Endodermal cell (in vitro differentiated cells): ENCODE measurements around the gene KCTD17. TPM values are rescaled to one million over a fixed set of nuclear protein-coding genes. Genes with fewer than 3 reads are reported as not detected.

Experiments
- DNase-seq: peaks from one replicate; pipeline ENCODE4 v3.0.0-alpha.2; 2017
- H3K27ac ChIP-seq: 2 replicates; pipeline ENCODE4 v1.5.1; 2013; ENCODE audit warnings: mild to moderate bottlenecking, low read depth, low read length, moderate library complexity
- H3K27me3 ChIP-seq: 2 replicates; pipeline ENCODE4 v1.6.1; 2013; ENCODE audit warnings: mild to moderate bottlenecking, low read length, moderate library complexity; ENCODE audit not compliant: insufficient read depth, control insufficient read depth, poor library complexity, severe bottlenecking
- H3K36me3 ChIP-seq: 2 replicates; pipeline ENCODE4 v1.7.0; 2013; ENCODE audit warnings: mild to moderate bottlenecking, low read length, moderate library complexity; ENCODE audit not compliant: control insufficient read depth, insufficient read depth
- H3K4me1 ChIP-seq: one replicate; pipeline ENCODE4 v1.7.0; 2013; ENCODE audit warnings: low read length; ENCODE audit not compliant: control insufficient read depth, insufficient read depth
- H3K4me3 ChIP-seq: 2 replicates; pipeline ENCODE4 v1.5.1; 2013; ENCODE audit warnings: mild to moderate bottlenecking, low read length, moderate library complexity
- H3K9ac ChIP-seq: 2 replicates; pipeline ENCODE4 v1.6.1; 2013; ENCODE audit warnings: mild to moderate bottlenecking, low read length, moderate library complexity; ENCODE audit not compliant: poor library complexity, severe bottlenecking; ENCODE audit errors: extremely low read depth
- H3K9me3 ChIP-seq: 2 replicates; pipeline ENCODE4 v1.6.1; 2013; ENCODE audit warnings: mild to moderate bottlenecking, low read length, moderate library complexity; ENCODE audit not compliant: control insufficient read depth
- H3K27ac Mint-ChIP-seq: 2 replicates; pipeline ENCODE4 v1.8.0; 2020; ENCODE audit warnings: mixed read lengths
- H3K27me3 Mint-ChIP-seq: 2 replicates; pipeline ENCODE4 v1.8.0; 2021; ENCODE audit warnings: mild to moderate bottlenecking, mixed read lengths; ENCODE audit not compliant: insufficient read depth
- H3K36me3 Mint-ChIP-seq: 2 replicates; pipeline ENCODE4 v1.8.0; 2020; ENCODE audit warnings: low read depth, mixed read lengths
- H3K4me1 Mint-ChIP-seq: 2 replicates; pipeline ENCODE4 v1.8.0; 2020; ENCODE audit warnings: mixed read lengths
- H3K4me3 Mint-ChIP-seq: 2 replicates; pipeline ENCODE4 v1.8.0; 2020; ENCODE audit warnings: mild to moderate bottlenecking, moderate library complexity, mixed read lengths
- H3K9me3 Mint-ChIP-seq: 2 replicates; pipeline ENCODE4 v1.8.0; 2020; ENCODE audit warnings: mild to moderate bottlenecking, mixed read lengths
- WGBS, 2 experiments: methylation state at CpG; one replicate each; pipeline versions ENCODE4 v1.1.5 to v1.1.7; 2013; ENCODE audit warnings: missing lambda C conversion rate in 2 of 2, mixed read lengths in 1 of 2; ENCODE audit not compliant: insufficient coverage in 1 of 2, insufficient read length in 1 of 2; 5-methylcytosine and 5-hydroxymethylcytosine counted together
- total RNA-seq, 2 donors: library from RNA; stranded (reverse); fragmentation: NEBNext Ultra II Directional in 1 of 2; extraction: Animal tissue kit (Norgen Biotek cat#: 25700) in 1 of 2; gene quantifications; 2 replicates in 1 of 2; 3 replicates in 1 of 2; pipeline ENCODE4 v1.2.1, GENCODE V29; 2021
- TF ChIP-seq, protein P1 (sequence below): fragments of 200-600 bp; sonication (generic); conservative IDR thresholded peaks from 2 replicates; pipeline ENCODE4 v1.5.0; 2021; ENCODE audit warnings: antibody characterized with exemption, mild to moderate bottlenecking

The KCTD17 gene
- total RNA-seq, 2 donors from 2014 or later = 35.4 to 37.0 TPM

DNA sequence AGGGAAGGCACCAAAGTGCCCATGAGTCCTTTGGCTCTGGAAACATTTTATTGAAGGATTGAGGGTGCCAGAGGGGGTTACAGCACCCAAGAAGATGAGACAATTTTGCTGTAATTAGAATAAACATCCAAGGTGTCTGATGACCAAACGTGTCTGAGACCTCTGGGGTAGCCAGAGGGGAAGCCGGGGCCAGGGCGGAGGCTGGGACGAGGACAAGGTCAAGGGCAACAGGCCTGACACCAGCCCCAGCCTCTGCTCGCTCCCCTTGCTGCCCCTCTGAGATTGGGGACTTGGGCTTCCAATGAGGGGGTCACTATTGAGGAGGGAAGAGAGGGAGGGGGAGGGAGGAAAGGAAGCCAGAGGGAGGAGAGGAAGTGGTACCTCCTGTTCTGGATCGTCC is 32.4 kb downstream of the KCTD17 start:
- 80 to 92% methylated on average over 1 to 6 of the region's 6 CpGs for WGBS, 2 experiments
- Histone ChIP-seq H3K4me1 (no peaks in the 10 kb centered on the region), H3K36me3 (no peaks in the 10 kb centered on the region), H3K4me3 (no peak overlapping the region), H3K27me3 (no peaks in the 10 kb centered on the region), H3K9ac (no peak overlapping the region), H3K9me3 (no peaks in the 10 kb centered on the region), H3K27ac (no peak overlapping the region)
- H3K27me3 Mint-ChIP-seq = peaks cover 20% of the 10 kb centered on the region
- H3K4me3 Mint-ChIP-seq = no peak overlapping the region
- peaks cover 3% of the 10 kb centered on the region for H3K4me1 Mint-ChIP-seq
- no peaks in the 10 kb centered on the region for H3K9me3 Mint-ChIP-seq
- no peak for DNase-seq
- H3K27ac Mint-ChIP-seq = no peak overlapping the region
- TF ChIP-seq, protein P1, sequence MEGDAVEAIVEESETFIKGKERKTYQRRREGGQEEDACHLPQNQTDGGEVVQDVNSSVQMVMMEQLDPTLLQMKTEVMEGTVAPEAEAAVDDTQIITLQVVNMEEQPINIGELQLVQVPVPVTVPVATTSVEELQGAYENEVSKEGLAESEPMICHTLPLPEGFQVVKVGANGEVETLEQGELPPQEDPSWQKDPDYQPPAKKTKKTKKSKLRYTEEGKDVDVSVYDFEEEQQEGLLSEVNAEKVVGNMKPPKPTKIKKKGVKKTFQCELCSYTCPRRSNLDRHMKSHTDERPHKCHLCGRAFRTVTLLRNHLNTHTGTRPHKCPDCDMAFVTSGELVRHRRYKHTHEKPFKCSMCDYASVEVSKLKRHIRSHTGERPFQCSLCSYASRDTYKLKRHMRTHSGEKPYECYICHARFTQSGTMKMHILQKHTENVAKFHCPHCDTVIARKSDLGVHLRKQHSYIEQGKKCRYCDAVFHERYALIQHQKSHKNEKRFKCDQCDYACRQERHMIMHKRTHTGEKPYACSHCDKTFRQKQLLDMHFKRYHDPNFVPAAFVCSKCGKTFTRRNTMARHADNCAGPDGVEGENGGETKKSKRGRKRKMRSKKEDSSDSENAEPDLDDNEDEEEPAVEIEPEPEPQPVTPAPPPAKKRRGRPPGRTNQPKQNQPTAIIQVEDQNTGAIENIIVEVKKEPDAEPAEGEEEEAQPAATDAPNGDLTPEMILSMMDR = no peak
- H3K36me3 Mint-ChIP-seq = no peaks in the 10 kb centered on the region

DNA sequence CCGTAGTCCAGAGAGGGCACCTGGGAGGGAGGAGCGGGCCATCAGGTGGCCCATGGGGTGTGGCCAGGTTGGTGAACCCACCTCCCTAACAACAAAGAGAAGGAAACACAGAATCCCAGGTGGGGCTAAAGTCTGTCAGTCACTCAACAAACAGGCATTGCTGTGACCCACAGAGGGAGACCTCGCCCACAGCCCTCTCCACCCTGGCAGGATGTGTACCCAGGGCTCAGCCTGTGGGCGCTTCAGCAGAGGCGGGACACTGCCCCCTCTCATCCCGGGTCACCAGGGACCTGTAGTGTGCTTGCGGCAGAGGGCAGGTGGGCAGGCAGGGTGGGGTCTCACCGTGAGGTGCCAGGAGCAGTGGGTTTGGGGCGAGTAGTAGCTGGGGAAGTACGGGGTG is 32.8 kb downstream of the KCTD17 start:
- WGBS, 2 experiments = 76 to 86% methylated on average over 5 to 10 of the region's 10 CpGs
- TF ChIP-seq, protein P1 = no peak
- peaks cover 15% of the 10 kb centered on the region for H3K27me3 Mint-ChIP-seq
- Histone ChIP-seq H3K27ac (no peak overlapping the region), H3K4me1 (no peaks in the 10 kb centered on the region), H3K4me3 (no peak overlapping the region), H3K27me3 (no peaks in the 10 kb centered on the region), H3K9ac (no peak overlapping the region), H3K9me3 (no peaks in the 10 kb centered on the region), H3K36me3 (no peaks in the 10 kb centered on the region)
- no peaks in the 10 kb centered on the region for H3K9me3 Mint-ChIP-seq
- H3K27ac Mint-ChIP-seq = no peak overlapping the region
- H3K36me3 Mint-ChIP-seq = no peaks in the 10 kb centered on the region
- no peak for DNase-seq
- no peak overlapping the region for H3K4me3 Mint-ChIP-seq
- H3K4me1 Mint-ChIP-seq = peaks cover 3% of the 10 kb centered on the region

DNA sequence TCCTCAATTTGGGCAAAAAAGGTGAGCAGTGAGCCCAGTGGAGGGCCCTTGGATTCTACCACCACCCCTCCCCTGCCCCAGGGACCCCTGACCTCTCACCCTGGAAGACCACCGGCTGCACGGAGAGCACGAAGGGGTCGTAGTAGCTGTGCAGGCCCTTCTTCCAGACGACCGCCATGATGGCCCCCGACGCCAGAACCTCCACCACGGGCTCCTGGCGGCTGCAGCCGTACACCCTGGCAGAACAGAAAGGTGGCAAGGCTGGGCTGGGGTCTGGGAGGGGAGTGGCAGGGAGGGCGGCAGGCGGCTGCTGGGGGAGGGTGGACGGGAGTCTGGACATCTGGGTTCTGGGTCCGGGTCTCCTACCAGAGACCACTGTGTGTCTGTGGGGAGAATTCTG is 34.6 kb downstream of the KCTD17 start:
- DNase-seq = no peak
- H3K4me1 Mint-ChIP-seq = peaks cover 3% of the 10 kb centered on the region
- H3K4me3 Mint-ChIP-seq = no peak overlapping the region
- no peaks in the 10 kb centered on the region for H3K9me3 Mint-ChIP-seq
- Histone ChIP-seq H3K9me3 (no peaks in the 10 kb centered on the region), H3K9ac (no peak overlapping the region), H3K36me3 (no peaks in the 10 kb centered on the region), H3K27ac (no peak overlapping the region), H3K27me3 (no peaks in the 10 kb centered on the region), H3K4me3 (no peak overlapping the region), H3K4me1 (no peaks in the 10 kb centered on the region)
- peaks cover 10% of the 10 kb centered on the region for H3K27me3 Mint-ChIP-seq
- no peaks in the 10 kb centered on the region for H3K36me3 Mint-ChIP-seq
- H3K27ac Mint-ChIP-seq = no peak overlapping the region
- WGBS, 2 experiments = 92% methylated on average over 15 of the region's 15 CpGs; no CpG with 5 or more reads in 1 of the 2 experiments
- TF ChIP-seq, protein P1 = no peak
